Measurements from ENCODE around the gene SIVA1.
A peak's percentile ranks its signal among the peaks of the same experiment; 100 is the strongest.

DNA sequence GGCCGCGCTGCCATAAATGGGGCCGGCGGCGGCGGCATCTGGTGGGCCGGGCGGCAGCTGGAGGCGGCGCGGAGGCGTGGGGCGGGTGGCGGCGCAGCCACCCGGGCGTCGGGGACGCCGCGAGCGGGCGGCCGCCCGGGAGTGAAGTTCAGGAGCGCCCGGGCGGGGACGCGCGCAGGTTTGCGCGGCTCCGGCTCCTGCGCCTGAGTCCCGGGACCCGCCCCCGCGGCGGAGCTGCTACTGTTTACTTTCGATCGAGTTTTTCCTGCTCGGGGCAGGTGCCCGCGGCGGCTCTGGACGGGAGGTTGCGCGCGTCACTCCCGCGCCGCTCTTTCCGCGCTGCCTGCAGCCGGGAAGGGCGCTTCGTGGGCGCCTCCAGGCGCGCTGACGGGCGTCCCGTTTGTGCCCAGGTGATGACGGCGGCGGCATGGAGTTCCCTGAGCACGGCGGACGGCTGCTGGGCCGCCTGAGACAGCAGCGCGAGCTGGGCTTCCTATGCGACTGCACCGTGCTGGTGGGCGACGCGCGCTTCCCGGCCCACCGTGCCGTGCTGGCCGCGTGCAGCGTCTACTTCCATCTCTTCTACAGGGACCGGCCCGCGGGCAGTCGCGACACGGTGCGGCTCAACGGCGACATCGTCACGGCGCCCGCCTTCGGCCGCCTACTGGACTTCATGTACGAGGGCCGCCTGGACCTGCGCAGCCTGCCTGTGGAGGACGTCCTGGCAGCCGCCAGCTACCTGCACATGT lies 48.0 kb downstream of the SIVA1 start, which contains the start of gene ZBTB42:
- TF ChIP-seq, protein P1, sequence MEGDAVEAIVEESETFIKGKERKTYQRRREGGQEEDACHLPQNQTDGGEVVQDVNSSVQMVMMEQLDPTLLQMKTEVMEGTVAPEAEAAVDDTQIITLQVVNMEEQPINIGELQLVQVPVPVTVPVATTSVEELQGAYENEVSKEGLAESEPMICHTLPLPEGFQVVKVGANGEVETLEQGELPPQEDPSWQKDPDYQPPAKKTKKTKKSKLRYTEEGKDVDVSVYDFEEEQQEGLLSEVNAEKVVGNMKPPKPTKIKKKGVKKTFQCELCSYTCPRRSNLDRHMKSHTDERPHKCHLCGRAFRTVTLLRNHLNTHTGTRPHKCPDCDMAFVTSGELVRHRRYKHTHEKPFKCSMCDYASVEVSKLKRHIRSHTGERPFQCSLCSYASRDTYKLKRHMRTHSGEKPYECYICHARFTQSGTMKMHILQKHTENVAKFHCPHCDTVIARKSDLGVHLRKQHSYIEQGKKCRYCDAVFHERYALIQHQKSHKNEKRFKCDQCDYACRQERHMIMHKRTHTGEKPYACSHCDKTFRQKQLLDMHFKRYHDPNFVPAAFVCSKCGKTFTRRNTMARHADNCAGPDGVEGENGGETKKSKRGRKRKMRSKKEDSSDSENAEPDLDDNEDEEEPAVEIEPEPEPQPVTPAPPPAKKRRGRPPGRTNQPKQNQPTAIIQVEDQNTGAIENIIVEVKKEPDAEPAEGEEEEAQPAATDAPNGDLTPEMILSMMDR (IDR thresholded peaks at IDR 0.05; ENCODE audit: control extremely low read depth in 1 of 3, insufficient read depth in 1 of 3, low read depth in 1 of 3, low read length in 3 of 3), result no peak
- TF ChIP-seq, protein P2, sequence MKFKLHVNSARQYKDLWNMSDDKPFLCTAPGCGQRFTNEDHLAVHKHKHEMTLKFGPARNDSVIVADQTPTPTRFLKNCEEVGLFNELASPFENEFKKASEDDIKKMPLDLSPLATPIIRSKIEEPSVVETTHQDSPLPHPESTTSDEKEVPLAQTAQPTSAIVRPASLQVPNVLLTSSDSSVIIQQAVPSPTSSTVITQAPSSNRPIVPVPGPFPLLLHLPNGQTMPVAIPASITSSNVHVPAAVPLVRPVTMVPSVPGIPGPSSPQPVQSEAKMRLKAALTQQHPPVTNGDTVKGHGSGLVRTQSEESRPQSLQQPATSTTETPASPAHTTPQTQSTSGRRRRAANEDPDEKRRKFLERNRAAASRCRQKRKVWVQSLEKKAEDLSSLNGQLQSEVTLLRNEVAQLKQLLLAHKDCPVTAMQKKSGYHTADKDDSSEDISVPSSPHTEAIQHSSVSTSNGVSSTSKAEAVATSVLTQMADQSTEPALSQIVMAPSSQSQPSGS (IDR thresholded peaks at IDR 0.05; ENCODE audit: low read length), result no peak
- TF ChIP-seq EZH2 (IDR thresholded peaks at IDR 0.05; ENCODE audit: low read depth, low read length, severe bottlenecking) (peak; percentile 57), EP300 (IDR thresholded peaks at IDR 0.05; ENCODE audit: borderline replicate concordance in 1 of 2, low read depth in 2 of 2, low read length in 2 of 2) (no peak), RBBP5 (IDR thresholded peaks at IDR 0.05; ENCODE audit: borderline replicate concordance, low read depth, low read length) (peak; percentile 62; the same call in 1 of the 2 replicates), POLR2A (IDR thresholded peaks at IDR 0.05; ENCODE audit: control extremely low read depth in 1 of 2, low read depth in 2 of 2, low read length in 2 of 2) (no peak), SRF (IDR thresholded peaks at IDR 0.05; ENCODE audit: low read depth, low read length) (no peak), ZNF274 (IDR thresholded peaks at IDR 0.05; ENCODE audit: borderline replicate concordance, extremely low read depth, low read length) (no peak), NRF1 (IDR thresholded peaks at IDR 0.05; ENCODE audit: low read depth, low read length) (no peak)
